GM21528 (cell line): Measurements from ENCODE around the gene DENND1A.
"Not testable (repeated sequence)": the region's sequence is repeated elsewhere in the genome, so short reads cannot be mapped to it uniquely, and the experiment has no call there.

ENCODE experiments used
- ATAC-seq: cut with Tn5 transposase; IDR thresholded peaks from one replicate; pipeline ENCODE4 v1.9.1; 2021; ENCODE audit warnings: mild to moderate bottlenecking, moderate library complexity; ENCODE audit not compliant: unreplicated experiment, low FRiP score

The DENND1A gene

GRCh38 chr9:123637945-123638634, 291.8 kb downstream of the DENND1A start:
- no peak for ATAC-seq

GRCh38 chr9:123637606-123637944, 292.4 kb downstream of the DENND1A start:
- no peak for ATAC-seq

GRCh38 chr9:123636805-123637204, 293.1 kb downstream of the DENND1A start:
- not testable (repeated sequence) for ATAC-seq

DNA sequence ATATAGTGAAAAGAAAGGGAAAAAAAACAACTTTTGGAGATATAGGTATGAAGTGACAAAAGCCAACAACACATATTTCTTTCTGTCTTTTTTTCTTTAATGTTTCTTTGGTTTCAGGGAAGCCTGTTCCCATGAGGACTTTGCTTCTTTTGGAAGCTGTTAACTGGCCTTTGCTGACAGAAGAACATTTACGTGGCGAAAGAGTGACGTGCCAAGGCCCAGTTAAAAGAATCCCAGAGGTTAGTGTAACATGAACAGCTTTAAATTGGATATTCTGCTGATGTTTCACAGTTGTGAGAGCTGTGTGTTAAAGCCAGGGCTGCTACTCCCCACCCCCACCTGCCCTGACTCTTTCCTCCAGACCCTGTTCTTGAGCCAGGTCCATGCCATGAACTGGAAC, 298.1 kb downstream of the DENND1A start:
- ATAC-seq: no peak

DNA sequence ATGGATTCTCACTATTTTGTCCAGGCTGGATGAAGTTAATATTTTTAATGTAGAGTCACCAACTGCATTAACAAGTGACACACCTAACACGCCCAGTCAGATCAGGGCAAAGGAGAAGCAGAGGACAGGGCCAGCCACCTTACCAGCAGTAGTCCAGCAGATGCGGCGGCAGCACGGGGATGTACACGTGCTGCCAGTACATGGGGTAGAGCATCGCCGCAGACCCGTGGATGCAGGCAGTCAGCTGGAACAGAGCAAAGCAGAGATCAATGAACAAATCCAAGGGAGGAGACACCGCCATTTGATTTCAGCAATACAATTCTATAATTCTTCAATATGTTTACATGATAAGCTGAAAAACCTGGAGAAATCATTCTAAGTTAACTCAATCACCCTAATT, 299.7 kb downstream of the DENND1A start:
- ATAC-seq: no peak

GRCh38 chr9:123629531-123629930, 300.4 kb downstream of the DENND1A start:
- no peak for ATAC-seq

DNA sequence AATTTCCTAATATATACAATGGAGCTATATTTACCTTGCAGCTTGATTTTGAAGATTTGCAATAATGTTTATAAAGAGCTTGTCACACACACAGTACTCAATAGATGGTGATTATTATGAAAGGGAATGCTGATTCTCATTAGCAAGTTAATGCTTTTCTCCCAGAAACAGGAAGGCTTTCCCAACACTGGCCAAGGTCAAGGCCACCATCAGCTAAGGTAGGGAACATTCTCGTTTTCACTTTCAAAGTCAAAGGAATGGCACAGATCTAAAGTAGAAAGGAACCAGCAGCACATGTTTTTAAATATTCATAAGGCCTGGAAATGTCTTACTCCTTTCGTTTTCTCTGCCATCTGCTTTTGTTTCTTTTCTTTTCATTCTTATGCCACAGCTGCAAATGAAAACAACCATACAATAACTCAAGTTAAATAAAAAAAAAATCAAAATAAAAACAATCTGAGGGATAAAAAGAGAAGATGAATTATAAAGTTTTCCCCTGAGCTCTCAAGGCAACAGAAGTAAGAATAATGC, 307.1 kb downstream of the DENND1A start:
- ATAC-seq: no peak

DNA sequence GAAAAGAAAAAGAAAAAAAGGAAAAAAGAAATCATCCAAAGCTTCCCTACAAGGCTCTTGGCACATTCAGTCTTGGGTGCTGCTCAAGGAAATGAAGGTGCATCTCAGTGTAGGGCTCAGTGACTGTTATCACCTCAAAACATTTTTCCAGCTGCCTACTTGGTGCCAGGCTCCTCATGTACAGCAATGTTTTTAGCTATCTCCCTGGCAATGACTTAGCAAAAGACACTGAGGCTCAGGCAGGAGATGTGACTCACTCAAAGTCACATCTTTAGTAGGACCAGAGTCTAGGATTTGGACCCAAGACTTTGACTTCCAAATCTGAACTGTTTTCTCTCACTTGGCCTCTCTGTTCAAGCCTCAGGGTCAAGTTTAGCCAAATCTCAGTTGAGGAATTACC, 309.7 kb downstream of the DENND1A start:
- no peak for ATAC-seq

DNA sequence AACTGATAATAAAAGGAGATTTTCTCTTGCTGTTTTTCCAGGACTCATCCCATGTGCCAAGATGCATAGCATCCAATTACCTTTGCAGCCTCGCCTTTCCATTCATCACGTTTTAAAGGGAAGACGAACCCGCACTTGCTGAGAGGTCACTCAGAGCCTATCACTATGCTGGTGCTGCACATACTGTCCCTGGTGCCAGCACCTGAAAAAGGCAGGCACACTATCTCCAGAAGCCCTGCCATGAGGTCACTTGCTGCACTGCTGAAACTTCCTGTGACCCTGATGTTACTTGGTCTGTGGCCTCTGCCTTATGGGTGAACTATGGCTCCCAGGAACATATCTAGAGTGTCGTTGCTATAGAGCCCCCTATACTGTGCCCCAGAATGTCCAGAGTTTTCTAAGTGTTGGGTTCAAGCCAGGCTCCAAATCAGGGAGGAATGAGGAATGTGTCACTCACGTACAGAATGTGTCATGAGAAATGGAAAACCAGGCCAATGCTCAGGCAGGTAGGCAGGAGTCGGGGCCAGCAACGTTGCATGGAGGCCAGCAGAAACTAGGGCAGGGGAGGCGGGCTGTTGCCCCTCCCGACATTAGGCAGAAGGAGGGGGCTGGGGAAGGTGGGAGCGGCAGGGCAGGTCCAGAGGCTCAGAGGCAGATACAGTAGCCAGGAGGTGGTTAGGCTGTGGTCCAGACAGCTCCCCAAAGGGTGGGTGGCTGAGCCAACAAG, 311.8 kb downstream of the DENND1A start:
- ATAC-seq: no peak

DNA sequence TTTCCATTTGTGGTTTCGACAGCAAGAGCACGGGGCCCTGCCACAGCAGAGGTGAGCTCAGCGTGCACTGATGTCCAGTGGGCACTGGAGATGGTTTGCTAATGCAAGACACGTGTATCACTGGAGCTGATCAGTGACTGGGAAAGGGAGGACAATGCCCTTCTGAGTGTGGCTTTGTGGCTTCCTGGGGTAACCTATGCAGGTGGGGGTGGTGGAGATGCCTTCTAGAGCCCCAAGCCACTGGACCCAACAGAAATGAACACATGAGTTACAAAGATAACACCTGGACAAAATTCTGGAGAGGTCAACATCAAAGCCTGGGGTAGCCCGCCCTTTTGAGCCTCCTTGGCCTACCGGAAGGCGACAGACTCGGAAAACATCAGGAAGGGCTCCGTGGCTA, 312.6 kb downstream of the DENND1A start:
- ATAC-seq: no peak

GRCh38 chr9:123616707-123617106, 313.2 kb downstream of the DENND1A start:
- no peak for ATAC-seq

DNA sequence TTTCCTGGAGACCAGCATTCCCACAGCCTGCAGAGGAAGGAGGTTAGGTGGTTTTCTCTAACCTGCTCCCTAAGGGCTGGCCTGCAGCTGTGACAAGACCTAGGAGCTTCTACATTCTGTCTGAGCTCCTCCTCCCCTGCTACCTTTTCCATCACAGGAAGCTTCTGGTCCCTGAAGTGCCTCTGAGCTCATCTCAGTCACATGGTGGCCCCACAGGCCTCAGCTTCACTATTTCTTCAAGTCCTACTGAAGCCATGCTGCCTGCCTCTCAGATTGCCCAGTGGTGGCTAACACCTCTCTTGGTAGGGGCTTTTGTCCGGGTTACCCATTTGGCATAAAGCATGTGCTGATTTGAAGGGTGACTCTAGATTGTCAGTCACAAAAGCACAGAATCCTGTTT, 314.5 kb downstream of the DENND1A start:
- ATAC-seq: no peak

- ATAC-seq: no peak
Measured at GRCh38 chr9:123614306-123615263, 315.3 kb downstream of the DENND1A start.

- no peak for ATAC-seq
Measured at GRCh38 chr9:123611226-123611625, 318.7 kb downstream of the DENND1A start.

DNA sequence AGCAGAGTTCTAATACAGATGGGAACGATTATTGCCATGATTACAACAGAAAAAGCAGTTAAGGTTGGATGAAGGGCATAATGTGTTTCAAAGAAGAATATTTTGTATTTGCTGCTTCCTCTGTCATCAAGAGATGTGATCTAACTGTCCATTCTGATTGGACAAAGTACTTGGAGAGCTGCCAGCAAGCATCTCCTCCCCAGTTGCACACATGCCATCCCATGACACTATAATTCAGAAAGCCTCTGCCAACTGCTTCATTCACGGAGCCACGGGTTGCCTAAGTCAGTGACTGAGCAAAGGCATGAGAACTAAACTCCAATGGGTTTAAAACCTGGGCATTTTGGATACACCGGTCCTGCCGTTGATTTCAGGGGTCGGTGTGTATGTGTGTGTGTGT, 320.1 kb downstream of the DENND1A start:
- ATAC-seq: no peak

DNA sequence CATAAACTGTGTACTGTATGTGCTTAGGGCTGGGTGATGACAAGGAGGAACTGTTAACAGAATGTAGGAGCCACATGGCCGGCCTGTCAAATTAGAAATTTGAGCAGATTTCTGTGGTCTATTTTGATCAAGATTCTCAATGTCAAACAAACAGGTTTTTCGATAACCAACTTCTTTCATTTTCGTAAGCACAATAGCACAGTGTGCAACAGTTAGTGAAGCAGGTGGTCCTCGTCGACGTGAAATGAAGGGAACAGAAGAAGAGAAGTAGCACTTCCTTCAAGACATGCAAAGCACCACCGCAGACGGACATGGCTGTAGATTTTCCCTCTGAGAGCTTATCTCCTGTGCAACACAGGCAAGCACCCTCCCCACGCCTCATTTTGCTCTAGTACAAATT, 321.8 kb downstream of the DENND1A start:
- ATAC-seq: peak; percentile 93

DNA sequence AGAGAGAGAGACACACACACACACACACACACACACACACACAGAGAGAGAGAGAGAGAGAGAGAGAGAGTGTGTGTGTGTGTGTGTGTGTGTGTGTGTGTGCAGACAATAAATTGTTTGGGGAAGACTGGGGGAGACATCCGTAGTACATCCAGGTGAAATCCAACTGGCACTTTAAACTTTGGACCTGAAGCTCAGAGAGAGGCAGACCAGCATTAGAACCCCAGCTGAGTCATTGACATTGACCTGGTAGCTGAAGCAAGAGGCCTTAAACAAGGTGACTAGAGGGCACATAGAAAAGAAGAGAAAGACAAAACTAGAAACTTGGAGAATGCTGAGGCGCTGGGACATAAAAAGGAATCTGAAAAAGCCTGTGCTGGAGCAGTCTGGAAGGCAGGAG, 322.4 kb downstream of the DENND1A start:
- ATAC-seq: no peak

DNA sequence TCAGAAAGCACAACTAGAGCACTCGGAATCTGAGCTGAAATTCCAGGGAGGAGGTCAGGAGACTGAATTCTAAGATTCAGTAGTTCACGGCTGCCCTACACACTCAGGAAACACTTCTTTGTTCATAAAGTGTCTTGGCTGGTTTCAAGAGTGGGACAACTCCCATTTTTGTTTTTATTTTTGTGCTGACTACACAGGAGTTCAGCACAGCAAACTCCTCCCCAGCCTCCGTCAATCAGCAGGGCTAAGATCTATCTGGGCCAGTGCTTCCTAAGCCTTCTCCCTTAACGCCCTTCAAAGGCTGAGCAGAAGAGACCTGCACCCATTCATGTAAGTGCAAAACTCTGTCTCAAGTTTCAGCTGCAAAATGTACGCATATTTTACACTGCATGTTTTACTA, 323.8 kb downstream of the DENND1A start:
- no peak for ATAC-seq

DNA sequence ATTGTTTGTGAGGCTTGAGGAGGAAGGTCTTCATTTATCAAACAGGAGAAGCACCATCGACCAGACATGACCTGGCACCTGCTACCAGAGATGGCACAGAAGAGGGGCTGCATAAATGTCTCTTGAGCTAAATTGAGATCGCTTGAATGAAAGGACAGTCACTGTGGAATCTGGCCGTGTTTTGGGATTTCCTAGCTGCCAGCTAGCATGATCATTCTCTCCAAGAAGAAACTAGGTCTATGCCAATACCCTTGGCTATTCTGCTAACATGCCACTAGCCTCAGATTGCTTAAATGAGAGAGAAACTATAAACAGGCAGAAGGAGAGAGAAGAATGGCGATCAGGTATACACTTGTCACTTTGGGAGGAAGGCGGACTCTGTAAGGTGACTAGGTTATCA, 324.6 kb downstream of the DENND1A start:
- no peak for ATAC-seq

GRCh38 chr9:123604861-123605260, 325.1 kb downstream of the DENND1A start:
- ATAC-seq: no peak

GRCh38 chr9:123601828-123602227, 328.1 kb downstream of the DENND1A start:
- no peak for ATAC-seq
